ENCODE data around the gene PDLIM3. TPM values are rescaled to one million over a fixed set of nuclear protein-coding genes. Genes with fewer than 3 reads are reported as not detected.

Gene PDLIM3
- total and polyA plus RNA-seq, 2 of the 4 experiments (the other 2 are of a cell fraction), result 6.4 to 11.7 TPM

DNA sequence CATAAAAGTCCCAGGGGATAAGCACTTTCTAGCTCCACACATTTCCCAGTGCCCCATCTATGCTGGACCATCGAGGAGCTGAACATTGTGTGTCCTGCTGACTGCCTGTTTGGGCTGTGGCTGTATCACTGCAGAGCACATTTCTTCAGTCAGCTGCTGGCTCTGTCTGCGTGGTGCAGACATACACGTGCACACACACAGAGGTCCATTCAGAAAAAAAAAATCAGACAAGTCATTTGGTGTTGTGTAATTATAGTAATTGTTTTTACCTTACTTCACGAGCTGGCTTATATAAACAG is 1.1 kb upstream of the PDLIM3 start:
- CTCF ChIA-PET, result interaction anchor here (1.0 kb wide), 1 partner anchor 61 kb away, joined by 4 read pairs; no protein-coding TSS in a partner anchor
- DNase-seq, result no peak
- no peak overlapping the region for H3K27ac ChIP-seq (ENCODE audit: insufficient read depth, low read length)
- H3K4me2 ChIP-seq (ENCODE audit: low read depth, low read length), result peak overlapping the region; percentile 66
- peaks cover 13% of the 10 kb centered on the region for H3K27me3 ChIP-seq (ENCODE audit: control insufficient read depth, insufficient read depth, low read length)
- H3K36me3 ChIP-seq (ENCODE audit: control insufficient read depth, insufficient read depth, low read length), result no peaks in the 10 kb centered on the region
- no peak overlapping the region for H2BK120ac ChIP-seq (ENCODE audit: low read depth, low read length)
- no peaks in the 10 kb centered on the region for H3K9me3 ChIP-seq (ENCODE audit: control insufficient read depth, insufficient read depth, low read length)
- no TSS peak for BruUV-seq (replicated peaks)
- no peaks in the 10 kb centered on the region for H4K20me1 ChIP-seq (ENCODE audit: insufficient read depth, low read length)
- H3K23ac ChIP-seq (ENCODE audit: low read depth, low read length), result no peak overlapping the region
- peaks cover 2% of the 10 kb centered on the region; the same call in 1 of the 2 replicates for H3K4me1 ChIP-seq (ENCODE audit: control insufficient read depth, insufficient read depth, low read length)
- peak overlapping the region; percentile 5 for H2AFZ ChIP-seq (replicated peaks; ENCODE audit: low read length, poor library complexity)
- ATAC-seq (ENCODE audit: low read depth), result no peak
- H4K91ac ChIP-seq (ENCODE audit: insufficient read depth, low read depth, low read length), result no peak overlapping the region
- H4K5ac ChIP-seq (ENCODE audit: low read depth, low read length), result no peak overlapping the region
- H2AK9ac ChIP-seq (replicated peaks; ENCODE audit: low read depth, low read length, poor library complexity), result peak overlapping the region; percentile 57
- intact Hi-C loops (cut with micrococcal nuclease), result loop anchor here (5.0 kb wide), 2 partner anchors 51 to 64 kb away; partner anchors contain the start of gene CCDC110
- H3K79me1 ChIP-seq (ENCODE audit: low read depth in 1 of 2, low read length in 2 of 2), result peaks cover 4% of the 10 kb centered on the region in 2 experiments; a peak in 3 of 4 replicates
- H2AK5ac ChIP-seq (ENCODE audit: low read depth, low read length), result no peak overlapping the region
- no peak overlapping the region for H2BK5ac ChIP-seq (ENCODE audit: low read depth, low read length, poor library complexity, severe bottlenecking)
- in situ Hi-C loops (cut with MboI; ENCODE audit: low sequenced_read_pairs), result no loop called here
- no peak overlapping the region for H3K4ac ChIP-seq (ENCODE audit: low read depth, low read length)
- 0 out of 2 replicates have a peak overlapping the region, but pooled peaks have one; percentile 53 for H3K9ac ChIP-seq (ENCODE audit: low read depth, low read length)
- no peak overlapping the region for H2BK20ac ChIP-seq (ENCODE audit: low read depth, low read length)
- TF ChIP-seq MAFK (IDR thresholded peaks at IDR 0.05; ENCODE audit: low read depth, low read length) (no peak), CEBPB (IDR thresholded peaks at IDR 0.05; ENCODE audit: low read depth, low read length) (0 out of 2 replicates have a peak, but pooled peaks have one; percentile 9), BHLHE40 (IDR thresholded peaks at IDR 0.05; ENCODE audit: low read depth, low read length) (peak; percentile 74)
- dilution Hi-C loops (cut with HindIII; ENCODE audit: low sequenced_read_pairs, unreplicated experiment), result no loop called here
- H3K4me3 ChIP-seq (ENCODE audit: insufficient read depth, low read depth, low read length), result peak overlapping the region; percentile 0; the same call in 1 of the 2 replicates
- no peak overlapping the region for H3K56ac ChIP-seq (ENCODE audit: extremely low read depth, insufficient read depth, low read length)
- no peak overlapping the region for H3K18ac ChIP-seq (ENCODE audit: low read depth, low read length)
- POLR2A ChIA-PET (ENCODE audit: unreplicated experiment), result no interaction called here
- H2BK15ac ChIP-seq (ENCODE audit: low read depth, low read length), result no peak overlapping the region
- H4K8ac ChIP-seq (ENCODE audit: low read depth in 2 of 2, low read length in 2 of 2), result no peak overlapping the region
- H3K9me1 ChIP-seq (ENCODE audit: insufficient read depth, low read length), result peaks cover 4% of the 10 kb centered on the region
- whole genome bisulfite sequencing, 2 experiments (ENCODE audit: extremely low coverage in 2 of 2, insufficient read length in 1 of 2), result no CpG with 5 or more reads among the region's 4 CpGs
- no peak overlapping the region for H3K14ac ChIP-seq (replicated peaks; ENCODE audit: low read depth, low read length)

Data from IMR-90 (cell line).